HG03045 (cell line): ENCODE results near the gene WBP11.

Experiments
- ATAC-seq: cut with Tn5 transposase; IDR thresholded peaks from one replicate; pipeline ENCODE4 v1.9.1; 2021; ENCODE audit warnings: mild to moderate bottlenecking, moderate library complexity; ENCODE audit not compliant: unreplicated experiment

The WBP11 gene

DNA sequence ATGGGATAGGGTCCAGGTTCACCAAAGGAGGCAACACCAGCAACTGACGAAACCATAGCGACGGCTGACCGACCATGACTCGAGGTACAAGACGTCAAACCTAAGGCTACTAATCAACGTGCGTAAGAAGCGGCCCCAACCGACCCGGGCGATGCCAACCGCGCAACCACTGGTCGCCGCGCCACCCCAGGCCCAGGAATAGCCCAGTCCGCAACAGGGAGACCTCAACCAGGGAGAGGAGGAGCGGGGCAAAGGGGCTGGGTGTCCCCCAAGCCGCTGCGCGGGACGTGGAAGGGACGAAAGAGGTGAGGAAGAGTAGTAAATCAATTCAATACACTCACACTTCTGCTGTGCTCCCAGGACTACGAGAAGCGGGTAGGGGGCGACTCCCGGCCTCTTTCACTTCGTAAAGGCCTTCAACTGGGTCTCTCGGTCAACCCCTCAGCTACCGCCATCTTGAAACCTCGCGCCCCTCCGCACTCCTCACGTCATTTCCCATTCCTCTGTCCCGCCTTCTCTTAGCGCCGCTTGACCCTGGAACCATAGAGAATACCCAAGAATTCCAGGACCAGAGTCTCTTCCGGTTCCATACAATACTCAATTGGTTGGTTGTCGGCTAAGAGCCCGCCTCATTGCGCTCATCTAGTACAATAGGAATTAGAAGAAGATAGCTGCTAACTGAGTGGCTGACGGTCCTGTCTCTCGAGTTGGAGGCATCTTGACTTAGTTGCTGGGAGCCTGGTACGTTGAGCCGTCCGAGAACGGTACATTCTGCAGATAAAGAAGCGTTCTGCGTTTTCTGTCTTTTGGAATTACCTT lies at the start of gene WBP11, which contains the start of gene C12orf60:
Gene WBP11 (minus strand): TSS at position 468 of the 819 bp plus-strand sequence. CDS start 2,095 bp downstream, outside the sequence.
Gene C12orf60 (plus strand): TSS at position 660 of the 819 bp plus-strand sequence. CDS start 19,266 bp downstream, outside the sequence.
- ATAC-seq, result peak; percentile 100

DNA sequence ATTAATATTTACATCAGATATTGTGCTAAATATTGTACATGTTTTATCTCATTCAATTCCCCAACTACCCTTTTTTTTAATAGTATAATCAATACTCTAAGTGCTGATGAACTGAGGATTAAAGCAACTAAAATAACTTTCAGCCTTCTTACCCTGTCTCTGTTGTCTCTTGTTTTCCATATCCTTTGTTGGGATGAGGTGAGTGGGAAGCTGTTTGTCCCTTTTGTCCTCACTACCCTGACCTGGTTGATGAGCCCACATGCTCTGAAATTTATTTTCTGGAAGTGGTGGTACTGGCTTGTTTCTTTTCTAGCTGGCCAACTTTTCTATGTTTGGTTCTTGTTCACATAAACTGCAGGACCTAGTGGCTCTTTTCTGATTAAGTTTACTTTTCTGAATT lies 49.6 kb upstream of the WBP11 start:
- ATAC-seq, result no peak

DNA sequence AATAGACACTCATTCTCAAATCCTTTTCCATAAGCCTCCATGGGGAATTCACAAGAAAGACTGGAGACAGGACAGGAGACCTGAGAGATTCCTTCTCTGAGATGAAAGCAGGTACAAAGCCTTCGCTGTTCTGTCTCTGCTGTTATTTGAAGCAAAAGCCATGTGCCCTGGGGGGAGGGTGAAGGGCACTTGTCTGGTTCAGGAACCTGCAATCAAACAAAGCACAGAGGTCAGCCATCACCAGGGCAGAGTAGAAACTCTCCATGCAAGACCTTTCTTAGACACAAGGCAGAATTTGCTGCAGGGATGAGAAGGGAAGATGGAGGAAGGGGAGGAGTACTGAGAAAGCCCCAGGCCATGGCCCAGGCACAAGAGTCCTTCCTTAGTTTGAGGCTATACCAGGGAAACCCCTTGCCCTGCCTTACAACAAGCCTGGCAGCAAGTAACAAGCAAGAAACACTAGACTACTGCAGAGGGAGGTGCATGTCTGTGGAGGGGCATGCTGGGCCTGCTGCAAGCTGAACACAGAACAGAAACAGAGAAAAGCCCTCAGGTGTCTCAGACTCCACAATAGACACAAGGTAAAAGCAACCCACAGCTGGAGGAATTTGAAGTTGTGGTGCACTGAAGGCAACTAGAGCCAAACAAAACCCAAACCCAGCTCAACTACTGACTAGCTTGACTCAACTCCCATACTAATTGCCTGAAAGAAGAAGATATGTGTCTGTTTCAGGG lies 47.8 kb upstream of the WBP11 start:
- ATAC-seq, result peak; percentile 86

DNA sequence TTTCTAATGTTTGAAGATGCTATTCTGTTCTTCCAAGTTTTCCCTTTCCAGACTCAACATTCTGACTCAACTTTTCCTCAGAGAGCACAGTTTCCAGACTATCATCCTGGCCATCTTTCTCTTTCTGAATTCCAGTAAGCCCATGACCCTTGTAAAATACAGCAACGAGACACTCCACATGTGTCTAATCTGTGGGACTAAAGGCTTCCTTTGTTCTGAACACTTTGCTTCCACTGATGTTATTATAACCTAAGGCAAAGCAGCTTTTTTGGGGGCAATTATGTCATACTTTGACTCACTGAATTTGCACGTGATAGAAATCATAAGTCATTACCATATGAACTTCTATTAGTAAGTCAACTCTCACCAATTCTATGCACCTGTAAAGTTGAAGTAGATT lies 46.4 kb upstream of the WBP11 start:
- ATAC-seq, result no peak

DNA sequence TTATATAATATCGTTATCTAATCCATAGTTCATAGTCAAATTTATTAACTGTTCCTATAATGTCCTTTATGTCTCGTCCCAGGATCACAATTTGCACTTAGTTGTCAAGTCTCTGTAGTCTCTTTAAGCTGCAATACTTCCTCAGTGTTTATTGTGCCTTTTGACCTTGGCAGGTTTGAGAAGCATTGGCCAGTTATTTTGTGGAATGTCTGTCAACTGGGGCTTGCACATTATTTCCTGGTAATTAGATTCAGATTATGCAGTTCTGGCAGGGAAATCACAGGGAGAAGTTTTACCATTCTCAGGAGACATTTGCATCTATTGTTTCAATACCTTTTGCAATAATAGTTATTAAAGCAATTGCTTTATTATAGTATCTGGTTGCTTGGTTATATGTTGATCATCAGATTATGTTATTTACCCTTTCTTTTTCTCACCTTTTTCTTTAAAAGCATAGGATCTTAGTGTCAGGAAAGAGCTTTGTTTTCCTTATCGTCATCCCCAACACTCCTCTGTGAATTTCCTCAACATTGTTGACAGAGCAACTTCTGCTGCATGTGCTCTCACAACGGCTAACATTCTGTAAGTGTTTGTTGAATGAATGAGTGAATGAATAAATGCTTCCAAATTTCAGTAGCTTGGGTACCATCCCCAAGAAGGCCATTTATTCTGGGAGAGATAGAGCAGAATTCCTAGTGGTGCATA lies 43.8 kb upstream of the WBP11 start:
- ATAC-seq, result no peak

DNA sequence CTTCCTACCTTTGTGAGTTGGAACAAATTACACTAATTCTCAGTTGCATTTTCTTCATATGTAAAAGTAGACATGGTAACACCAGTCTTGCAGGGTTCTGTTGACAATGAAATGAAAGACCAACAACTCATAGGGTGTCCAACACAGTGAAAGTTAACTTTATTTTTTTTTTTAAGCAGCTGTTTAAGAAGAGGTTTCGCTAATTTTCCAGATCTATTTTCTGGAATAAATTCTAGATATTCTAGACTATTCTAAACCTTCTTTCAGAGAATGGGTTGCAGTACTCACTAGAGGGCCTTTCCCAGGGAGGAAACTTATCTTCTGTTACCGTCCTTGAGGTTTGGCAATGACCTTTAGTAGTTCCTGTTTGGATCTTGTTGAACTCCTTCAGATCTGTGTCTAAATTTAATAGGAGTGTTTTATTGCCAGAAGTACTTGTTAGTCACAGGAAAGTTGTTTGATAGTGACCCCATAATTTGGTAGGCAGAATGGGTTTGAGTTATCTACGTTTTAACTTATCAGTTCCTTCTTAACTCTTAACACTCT lies 42.8 kb upstream of the WBP11 start:
- ATAC-seq, result no peak

DNA sequence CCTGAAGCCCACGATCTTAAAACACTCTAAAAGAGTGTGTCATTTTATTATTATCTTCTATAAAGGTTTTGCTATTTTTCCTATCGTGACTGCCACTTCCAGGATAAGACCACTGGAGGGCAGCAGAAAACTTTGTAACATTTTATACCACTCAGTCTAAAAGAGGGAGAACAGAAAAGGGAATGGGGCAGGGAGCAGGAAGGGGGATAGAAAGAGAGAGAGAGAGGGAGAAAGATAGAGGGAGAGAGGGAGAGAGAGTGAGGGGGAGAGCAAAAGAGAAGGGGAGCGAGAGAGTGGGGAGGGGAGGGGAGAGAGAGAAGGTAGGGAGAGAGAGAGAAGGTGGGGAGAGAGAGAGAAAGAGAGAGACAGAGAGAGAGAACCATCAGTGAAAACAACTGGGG lies 42.1 kb upstream of the WBP11 start:
- ATAC-seq, result no peak

DNA sequence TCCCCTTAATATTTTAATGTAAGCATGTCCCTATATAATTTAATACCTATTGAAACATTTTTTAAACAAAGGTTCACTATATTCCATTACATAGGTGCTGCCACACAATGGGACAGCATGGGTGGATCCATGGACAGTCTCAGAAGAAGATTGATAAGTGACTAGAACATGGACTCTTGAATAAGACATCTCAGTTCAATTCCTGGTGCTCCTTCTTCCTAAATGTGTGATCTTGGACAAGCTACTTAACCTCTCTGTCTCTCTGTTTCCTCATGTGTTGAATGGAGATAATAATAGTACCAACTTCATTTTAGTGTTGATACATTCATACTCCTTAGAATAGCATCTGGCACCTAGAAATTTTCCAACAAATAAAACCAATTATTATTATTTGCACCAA lies 41.1 kb upstream of the WBP11 start:
- ATAC-seq, result no peak

DNA sequence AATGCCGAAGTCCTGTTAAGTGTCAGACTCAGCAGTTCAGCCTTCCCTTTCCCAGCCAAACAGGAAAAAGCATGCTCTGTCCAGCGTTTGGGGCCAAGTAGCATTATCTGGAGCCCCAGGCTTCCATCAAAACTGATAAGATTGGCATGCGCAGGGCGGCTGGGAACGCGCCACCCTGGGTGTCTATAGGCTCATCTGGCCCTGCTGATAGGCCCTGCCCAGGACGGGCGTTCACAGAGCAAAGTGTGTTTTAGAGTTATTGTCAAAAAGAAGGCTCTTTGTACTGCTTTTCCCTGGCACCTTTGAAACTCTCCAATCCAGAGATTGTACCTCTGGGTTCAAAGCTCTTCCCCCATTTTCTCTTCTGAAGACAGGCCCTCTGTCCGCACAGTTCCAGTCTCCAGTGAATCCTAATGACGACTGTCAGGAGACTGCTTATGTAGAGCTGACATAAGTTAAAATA lies 40.2 kb upstream of the WBP11 start, which contains the start of gene ART4:
Gene ART4 (minus strand): TSS at position 102 of the 463 bp plus-strand sequence. CDS start 413 bp downstream, outside the sequence.
- ATAC-seq, result no peak

DNA sequence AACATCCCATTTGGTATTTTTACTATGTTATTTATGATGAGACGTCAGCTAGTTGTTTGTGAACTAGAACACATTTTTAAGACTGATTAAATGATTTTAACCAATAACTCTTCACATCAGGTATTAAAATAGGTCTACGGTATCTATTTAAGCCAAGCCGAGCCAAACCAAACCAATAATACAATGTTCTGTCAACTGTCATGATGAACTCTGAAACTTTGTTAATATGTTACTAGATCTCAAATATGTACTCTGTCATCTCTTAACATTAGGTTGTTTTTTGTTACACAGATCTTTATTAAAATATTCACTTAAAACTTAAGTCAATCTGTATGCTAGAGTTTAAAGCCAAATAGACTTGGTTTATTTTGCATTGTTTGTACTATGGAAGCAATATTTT lies 39.0 kb upstream of the WBP11 start:
- ATAC-seq, result no peak

DNA sequence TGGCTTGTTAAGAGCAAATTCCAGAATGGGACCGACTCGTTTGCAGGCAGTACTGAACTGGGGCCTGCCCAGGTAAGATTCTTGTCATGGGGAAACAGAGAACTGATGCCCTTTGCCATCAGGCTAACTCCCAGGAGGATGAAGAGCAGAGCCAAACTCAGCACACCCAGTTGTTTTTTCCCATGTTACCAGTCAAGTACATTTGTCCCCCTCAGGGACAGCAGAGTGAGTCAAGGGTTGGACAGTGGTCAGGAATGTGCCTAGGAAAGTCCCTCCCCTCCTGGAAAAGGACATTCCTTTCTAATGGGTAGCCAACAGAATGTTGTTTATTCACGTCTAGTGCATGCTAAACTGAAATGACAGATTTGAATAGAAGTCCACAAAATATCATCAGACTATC lies 38.5 kb upstream of the WBP11 start:
- ATAC-seq, result no peak

DNA sequence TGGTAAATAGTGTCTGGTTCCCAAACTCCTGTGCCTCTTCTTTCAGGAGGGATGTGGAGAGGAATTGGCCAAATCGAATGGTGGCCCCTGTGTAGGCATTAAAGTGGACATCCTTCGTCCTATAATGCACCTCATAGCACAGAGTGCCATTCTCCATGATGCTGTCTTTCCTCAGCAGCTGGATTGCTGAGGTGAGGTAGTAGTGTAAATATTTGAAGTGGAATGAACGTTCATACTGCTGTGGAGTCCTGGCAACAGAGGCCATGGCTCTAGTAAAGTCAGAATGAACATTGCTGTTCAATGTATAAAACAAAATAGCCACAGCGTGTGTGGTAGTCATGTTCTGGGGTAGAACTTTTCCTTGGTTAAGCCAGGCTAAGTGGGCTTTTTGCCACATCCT lies 37.3 kb upstream of the WBP11 start:
- ATAC-seq, result no peak

DNA sequence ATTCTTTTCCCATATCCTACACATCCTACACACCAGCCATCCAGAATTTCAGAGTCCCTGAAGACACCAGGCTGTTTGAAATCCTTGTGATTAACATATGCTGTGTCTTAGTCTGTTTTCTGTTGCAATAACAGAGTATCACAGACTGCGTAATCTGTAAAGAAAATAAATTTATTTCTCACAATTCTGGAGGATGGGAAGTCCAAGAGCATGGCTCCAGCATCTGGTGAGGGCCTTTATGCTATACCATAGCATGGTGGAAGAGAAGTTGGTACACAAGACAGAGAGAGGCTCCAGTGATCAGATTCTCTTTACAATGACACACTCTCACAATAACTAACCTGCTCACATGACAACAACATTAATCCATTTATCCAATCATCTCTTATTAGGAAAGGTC lies 36.0 kb upstream of the WBP11 start:
- no peak for ATAC-seq

DNA sequence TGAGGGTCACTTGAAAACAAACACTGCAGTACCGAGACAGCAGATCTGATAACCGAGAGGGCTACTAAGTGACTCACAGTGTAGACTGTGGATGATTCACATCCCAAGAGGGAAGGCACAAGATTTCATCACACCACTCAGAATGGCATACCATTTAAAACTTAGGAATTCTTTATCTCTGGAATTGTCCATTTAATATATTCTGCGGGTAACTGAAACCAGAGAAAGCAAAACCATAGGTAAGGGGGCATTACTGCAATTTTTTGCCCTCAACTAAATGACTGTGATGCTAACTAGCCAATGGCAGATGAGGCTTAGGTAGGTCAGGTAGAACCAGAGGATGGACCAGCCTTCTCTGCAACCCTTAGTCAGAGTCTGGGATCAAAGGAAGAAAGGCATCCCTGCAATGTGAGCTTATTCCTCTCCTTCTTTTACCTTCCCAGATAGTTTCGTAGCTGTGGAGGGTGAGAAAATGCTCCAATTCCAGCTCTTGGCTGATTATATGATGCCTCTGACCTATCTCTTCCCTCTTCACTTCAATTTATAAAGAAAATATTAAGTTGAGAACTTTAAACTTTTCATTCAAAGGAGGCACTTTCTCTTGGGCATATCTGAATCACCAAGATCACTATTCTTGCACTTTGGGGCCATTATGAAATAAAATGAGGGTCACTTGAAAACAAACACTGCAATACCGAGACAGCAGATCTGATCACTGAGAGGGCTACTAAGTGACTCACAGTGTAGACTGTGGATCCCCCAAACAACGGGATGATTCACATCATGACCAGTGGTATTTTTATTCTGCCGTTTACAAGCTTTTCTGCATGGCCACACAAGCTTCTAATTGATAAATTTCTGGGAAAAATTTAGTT lies 33.3 kb upstream of the WBP11 start:
- ATAC-seq, result no peak

DNA sequence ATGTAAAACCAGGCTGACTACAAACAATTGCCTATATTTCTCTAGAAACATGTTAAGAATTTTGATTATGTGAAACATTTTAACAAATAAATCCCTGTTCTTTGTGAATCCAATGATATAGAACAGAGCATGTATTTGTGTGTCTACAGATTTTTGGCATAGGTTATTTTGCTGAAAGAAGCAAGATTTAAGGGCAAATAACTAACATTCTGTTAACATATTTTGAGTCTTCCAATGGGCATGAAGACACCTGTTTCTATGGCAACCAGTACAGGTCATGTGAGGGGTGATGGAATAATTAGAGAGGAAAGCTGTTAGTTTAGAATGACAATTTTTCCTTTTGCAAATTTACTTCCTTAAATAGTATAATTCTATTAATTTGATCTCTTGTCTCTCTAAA lies 31.2 kb upstream of the WBP11 start:
- no peak for ATAC-seq

DNA sequence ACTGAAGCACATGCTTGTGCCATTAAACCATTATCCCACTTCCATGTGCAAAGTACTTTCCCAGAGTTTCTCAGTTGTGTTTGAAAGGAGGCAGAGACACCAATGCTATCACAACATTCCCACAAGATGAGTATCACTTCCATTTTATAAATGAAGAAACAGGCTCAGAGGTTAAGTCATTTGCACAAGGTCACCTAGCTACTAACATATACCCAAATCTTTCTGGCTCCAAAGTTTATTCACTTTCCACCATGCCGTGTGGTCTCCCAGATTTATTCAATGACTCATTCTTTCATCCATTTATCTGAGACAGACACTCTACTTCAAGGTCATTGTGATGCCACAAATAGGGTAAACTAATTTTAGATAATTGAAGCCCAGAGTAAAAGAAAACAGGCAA lies 30.7 kb upstream of the WBP11 start:
- ATAC-seq, result no peak

DNA sequence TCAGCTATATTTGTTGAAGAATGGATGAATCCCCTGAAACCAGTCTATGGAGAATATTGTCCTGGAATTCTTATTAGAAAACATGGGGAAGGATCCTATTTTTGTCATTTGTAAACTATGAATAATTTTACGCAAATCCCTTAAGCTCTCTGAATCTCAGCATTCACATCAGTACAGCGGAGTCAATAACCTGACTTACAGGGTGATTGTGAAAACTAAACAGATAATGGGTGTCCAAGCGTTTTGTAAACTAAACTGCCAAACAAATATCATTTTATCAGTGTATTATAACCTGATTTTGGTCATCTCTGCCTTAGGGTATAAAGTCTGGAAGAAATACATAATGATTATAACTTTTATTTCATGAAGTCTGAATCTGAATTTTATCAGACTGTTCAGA lies 30.1 kb upstream of the WBP11 start:
- no peak for ATAC-seq

DNA sequence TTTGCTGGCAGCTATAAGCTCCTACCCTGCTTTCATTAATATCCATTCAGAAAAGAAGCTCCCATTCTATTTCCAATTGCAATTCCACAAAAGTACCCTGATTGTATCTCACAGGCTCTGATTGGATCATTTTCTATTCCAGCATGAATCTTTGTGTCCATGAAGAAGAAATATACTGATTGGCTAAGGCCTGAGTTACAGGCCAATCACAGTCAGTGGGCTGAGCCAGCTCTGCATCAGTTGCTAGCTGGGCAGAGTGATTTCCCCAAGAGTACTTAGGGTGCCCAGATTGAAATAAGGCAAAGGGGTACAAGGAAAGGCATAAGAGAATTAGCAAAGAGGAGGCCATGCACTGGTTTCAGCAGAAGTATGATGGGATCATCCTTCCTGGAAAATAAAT lies 25.6 kb upstream of the WBP11 start:
- peak; percentile 55 for ATAC-seq

DNA sequence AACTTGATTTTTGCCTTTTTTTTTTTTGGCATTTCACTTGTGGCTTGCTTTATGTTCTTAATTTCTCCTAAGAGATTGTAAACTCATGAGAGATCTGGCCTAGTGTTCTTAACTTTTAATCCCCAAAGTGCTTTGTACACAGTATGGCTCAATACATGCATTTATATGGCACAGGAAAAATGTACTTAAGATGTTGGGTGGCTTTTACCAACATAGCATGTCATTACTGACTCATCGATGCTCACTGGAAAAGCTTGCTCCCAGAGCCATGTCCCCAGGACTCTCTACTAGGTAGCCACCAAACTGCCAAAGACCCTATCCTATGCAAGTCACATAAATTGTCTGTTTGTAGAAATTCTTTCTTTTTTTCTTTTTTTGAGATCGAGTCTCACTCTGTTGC lies 23.8 kb upstream of the WBP11 start:
- no peak for ATAC-seq

DNA sequence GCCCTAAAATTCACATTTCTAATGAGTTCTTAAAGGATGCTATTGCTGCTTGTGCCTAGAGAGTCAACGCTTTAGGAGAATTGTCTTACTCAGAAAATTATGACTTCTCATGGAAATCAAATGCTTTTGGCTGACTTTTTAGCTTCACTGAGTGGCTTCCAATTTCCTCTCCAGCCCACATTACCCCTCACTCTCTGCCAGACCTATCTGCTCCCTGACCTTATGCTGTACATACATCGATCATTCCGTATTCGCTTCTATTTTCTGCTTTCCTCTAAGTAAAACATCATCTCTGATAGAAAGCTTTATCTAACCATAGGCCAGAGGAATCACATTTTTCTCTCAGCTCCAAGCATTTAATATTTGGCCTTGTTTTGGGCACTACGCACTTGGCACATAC lies 23.2 kb upstream of the WBP11 start:
- ATAC-seq, result no peak
